Activated T-cell treated with anti-CD3 and anti-CD28 coated beads for 4 hours (primary cell): Measurements from ENCODE around the gene PTK7.
"Not testable (repeated sequence)": the region's sequence is repeated elsewhere in the genome, so short reads cannot be mapped to it uniquely, and the experiment has no call there.

Source experiments
- DNase-seq: peaks from one replicate; pipeline ENCODE4 v3.0.0-alpha.2; 2020

Gene PTK7

DNA sequence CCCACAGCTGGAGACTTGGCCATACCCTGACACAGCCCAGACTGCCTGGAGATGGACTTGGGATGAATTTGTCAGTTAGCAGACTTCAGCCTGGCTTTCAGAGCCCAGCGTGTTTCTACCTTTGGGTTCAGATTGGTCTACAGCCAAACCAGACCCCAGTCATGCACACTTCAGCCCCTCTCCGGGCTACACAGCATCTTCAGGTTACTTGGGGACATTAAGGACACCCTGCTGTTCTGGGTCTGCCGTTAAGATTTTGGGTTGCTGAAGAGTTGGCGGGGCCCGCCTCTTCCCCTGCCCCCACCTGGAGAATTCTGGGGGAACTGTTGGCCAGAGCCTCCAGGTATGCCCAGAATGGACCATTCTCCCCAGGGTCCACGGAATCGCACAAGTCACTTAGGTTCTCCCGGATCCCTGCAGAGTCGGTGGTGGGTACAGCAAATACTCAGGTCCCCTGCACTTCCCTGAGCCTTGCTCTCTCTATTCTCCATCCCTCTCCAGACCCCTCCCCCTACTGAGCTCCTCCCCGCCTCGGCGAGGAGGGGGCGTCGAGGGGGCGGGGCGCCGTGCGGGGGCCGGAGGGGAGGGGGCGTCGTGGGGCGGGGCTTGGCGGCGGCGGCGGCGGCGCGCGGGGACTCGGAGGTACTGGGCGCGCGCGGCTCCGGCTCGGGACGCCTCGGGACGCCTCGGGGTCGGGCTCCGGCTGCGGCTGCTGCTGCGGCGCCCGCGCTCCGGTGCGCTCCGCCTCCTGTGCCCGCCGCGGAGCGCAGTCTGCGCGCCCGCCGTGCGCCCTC is at the start of gene PTK7:
Gene PTK7, plus strand, starts transcription at position 645 of the 794 bp plus-strand sequence. CDS start 175 bp downstream, outside the sequence.
- no peak for DNase-seq

GRCh38 chr6:43026365-43026764 is 49.7 kb upstream of the PTK7 start:
- no peak for DNase-seq

GRCh38 chr6:43029120-43029519 is 47.0 kb upstream of the PTK7 start:
- DNase-seq, result no peak

GRCh38 chr6:43032326-43032725 is 43.8 kb upstream of the PTK7 start:
- DNase-seq, result no peak

DNA sequence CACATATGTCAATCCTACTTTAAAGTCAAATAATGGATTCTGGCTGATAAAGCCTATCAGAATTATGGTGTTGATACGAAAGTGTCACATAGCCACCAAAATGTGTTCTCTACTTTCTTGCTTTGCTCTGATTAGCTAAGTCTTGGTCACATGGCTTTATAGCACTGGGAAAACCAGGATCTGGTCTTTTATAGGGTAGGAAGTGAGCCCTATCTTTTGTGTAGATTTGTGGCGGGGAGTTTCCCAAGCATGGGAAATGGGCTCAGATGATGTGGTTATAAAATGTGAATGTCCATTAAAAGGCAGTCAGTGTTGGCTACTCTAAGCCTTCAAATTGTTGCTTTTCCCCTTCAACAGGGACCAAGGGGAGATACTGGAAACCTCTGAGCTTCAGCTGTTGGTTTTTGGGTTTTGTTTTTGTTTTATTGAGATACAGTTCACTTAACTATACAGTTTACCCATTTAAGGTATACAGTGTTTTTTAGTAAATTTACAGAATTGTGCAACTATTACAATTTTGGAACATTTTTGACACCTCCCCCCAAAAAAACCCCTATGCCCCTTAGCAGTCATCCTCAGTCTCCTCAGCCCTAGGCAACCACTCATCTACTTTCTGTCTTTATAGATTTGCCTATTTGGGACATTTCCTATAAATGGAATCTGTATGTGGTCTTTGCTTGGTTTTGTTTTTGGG is 42.5 kb upstream of the PTK7 start:
- no peak for DNase-seq

- DNase-seq, result no peak
Measured at GRCh38 chr6:43034190-43034525, 42.0 kb upstream of the PTK7 start.

GRCh38 chr6:43035495-43036194 is 40.5 kb upstream of the PTK7 start:
- no peak for DNase-seq

GRCh38 chr6:43036712-43037111 is 39.4 kb upstream of the PTK7 start:
- DNase-seq, result no peak

- DNase-seq, result no peak
Measured at GRCh38 chr6:43037197-43037596, 38.9 kb upstream of the PTK7 start.

GRCh38 chr6:43037706-43038105 is 38.4 kb upstream of the PTK7 start:
- DNase-seq, result no peak

GRCh38 chr6:43038727-43039126 is 37.4 kb upstream of the PTK7 start:
- no peak for DNase-seq

DNA sequence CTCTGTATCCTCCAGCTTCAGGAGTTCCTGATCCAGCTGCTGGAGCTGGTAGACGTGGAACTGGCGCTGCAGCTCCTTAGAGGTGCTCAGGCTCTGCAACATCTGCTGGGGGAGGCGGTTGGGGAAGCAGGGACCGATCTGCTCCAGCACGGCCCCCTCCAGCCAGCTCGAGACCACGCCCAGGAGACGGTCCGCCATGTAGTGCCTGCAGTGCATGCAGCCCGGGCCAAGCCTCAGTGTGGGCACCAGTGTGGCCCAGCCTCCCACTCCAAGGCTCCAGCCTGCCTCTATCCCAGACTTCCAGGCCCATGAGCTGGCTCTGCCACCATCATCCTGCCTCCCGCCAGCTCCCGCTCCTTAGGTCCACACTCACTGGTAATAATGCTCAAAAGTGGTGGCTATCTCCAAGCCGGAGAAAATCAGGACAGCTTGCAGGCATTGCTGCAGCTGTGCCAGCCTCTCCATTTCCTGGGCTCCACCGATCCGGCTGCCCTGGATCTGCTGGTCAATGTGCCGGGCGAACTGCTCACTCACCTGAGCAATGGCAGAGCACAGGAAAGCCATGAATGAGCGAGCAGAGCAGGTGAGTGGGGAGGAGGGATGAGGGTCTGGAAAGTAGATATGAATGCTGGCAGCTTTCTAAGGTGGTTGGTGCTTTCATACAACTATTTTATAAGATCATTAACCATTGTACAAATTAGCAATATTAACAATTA is 35.4 kb upstream of the PTK7 start:
- DNase-seq, result no peak

- not testable (repeated sequence) for DNase-seq
Measured at GRCh38 chr6:43041475-43041874, 34.6 kb upstream of the PTK7 start.

- no peak for DNase-seq
Measured at GRCh38 chr6:43043310-43043709, 32.8 kb upstream of the PTK7 start.

DNA sequence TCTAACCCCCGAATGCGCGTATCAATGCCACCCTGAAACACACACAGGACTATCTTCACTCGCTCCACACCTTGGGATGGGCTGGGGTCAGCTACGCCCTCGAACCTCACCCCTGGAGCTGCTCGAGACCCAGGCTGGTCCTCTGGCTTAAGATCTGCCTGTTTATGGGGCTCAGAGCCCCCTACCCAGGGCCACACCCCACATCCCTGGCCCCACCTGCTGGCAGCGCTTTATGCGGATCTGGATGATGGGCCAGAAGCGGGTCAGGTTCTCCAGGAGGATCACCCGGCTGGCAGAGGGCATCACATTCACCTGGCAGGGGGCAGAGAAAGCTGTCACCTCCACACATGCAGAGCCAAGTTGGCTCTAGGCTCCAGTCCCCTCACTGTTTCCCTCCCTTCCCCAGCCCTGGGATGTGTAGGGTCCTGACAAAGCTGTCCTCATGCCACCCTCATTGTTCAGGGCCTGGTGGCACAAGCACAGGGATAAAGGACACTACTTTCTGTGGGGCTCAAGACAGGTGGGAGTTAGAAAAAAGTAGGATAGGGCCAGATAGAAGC is 30.7 kb upstream of the PTK7 start:
- no peak for DNase-seq

DNA sequence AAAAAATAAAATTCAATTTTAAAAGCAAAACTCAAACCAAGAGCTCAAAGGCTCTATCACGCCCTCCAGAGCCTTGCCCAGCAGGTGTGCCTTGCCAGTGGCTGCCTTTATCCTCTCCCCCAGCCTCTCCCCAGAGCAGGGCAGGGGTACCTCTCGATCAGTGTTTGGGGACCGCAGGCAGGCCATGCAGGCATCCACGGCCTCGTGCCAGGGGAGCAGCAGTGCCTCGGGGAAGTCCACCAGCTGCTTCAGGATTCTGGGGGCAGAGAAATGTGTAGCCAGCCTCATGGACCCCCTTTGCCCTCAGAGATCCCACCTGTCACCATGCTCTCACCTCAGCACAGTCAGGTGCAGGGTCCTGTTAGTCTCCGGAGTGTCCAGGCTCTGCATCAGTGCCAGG is 28.1 kb upstream of the PTK7 start:
- no peak for DNase-seq

DNA sequence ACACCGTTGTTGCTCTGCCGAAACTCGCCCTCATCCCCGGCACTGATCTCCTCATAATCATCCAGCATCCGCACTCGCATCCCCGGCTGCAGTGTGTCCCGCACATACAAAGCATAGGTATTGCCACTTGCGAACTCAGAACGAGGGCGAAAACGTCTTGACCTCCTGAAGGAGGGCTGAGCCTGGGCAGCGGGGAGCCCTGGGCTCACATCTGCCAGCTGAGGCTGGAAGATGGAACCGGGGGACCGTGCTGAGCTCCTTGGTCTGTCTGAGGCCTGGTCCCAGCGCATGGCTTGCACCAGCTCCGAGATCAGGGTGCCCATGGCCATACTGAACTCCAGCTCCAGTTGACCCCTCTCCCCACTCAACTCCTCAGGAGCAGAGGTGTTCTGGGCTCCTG is 25.1 kb upstream of the PTK7 start:
- DNase-seq, result no peak

DNA sequence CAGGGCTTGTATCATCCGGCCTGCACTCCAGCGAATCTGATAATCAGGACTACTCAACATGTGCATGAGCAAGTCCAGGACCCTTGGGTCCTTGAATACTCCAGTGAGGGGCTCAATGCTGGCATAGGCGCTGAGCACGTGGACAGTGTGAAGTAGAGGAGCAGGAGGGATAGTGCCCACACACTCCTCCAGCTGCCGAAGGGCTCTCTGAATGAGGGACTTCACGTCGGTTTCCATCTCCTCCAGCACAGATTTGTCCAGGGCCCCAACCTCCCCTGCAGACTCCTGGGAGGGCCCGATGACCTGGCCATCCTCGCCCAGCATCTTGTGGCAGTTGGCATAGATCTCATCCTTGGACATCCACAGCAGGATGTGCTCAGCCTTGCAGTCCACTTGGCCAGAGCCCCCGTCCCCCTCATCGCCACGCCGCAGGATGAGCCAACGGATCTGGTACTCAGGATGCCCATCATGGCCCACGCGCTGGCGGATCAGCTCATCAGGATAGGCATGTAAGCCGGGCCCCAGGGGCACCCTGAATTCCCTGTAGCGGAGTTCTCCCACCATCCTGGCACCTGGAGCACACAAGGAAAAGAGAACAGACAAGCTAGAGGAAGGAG is 23.8 kb upstream of the PTK7 start:
- DNase-seq, result no peak

DNA sequence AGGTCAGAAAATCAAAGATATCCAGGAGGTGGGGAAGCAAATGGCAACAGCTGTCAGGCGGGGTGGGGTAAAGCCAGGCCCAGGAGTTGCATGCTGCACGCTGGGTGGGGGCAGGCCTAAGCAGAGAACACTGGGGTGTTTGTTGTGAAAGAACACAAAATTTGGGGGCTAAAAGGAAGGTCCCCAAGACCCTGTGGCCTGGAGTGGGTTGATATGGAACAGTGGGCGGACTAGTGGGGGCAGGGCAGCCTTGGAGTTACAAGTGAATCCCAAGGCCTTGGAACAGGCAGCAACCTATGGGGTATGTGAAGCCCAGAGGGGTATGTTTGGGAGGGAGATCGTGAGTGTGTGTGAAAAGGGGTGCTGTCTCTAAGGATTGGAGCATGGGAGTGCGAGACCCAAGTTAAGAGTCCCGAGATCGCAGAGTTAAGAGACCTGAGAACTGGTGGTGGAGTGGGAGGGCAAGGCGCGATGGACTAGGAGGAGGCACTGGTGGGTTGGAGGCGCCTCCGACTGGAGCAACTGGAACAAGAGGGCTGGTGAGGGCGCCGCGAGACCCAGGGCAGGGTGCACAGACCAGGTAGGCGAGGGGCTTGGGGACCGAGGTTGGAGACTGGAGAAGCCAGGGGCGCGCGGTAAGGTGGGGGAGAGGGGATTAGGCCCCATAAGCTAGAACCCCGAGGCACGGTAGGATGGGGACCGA is 23.1 kb upstream of the PTK7 start:
- no peak for DNase-seq

GRCh38 chr6:43053545-43054205 is 22.4 kb upstream of the PTK7 start, which contains the start of gene CUL7:
Gene CUL7 (minus strand): TSS chr6:43053851. CDS start chr6:43052788, 1,063 bp downstream.
- peak; percentile 75 for DNase-seq
